Gastroesophageal sphincter (tissue), 4 donors: ENCODE results near the gene NRXN2. TPM values are rescaled to one million over a fixed set of nuclear protein-coding genes. Genes with fewer than 3 reads are reported as not detected.

Source experiments
- ATAC-seq: fragments of 150-250 bp; one replicate; pipeline ENCODE4 v1.9.1; 2016; ENCODE audit warnings: mild to moderate bottlenecking, moderate library complexity
- H3K27ac ChIP-seq, 4 donors: fragments of 200-600 bp; sonication (generic) in 3 of 4; 1 replicate in 3 of 4; 2 replicates in 1 of 4; pipeline ENCODE4 v1.5.1; 2016 to 2019
- H3K27me3 ChIP-seq: fragments of 200-600 bp; sonication (generic); one replicate; pipeline ENCODE4 v1.5.1; 2019
- H3K36me3 ChIP-seq, 2 donors: fragments of 200-600 bp; sonication (generic); one replicate each; pipeline ENCODE4 v1.5.1; 2019; ENCODE audit warnings: control low read depth in 1 of 2
- H3K4me1 ChIP-seq, 3 donors: fragments of 200-600 bp; sonication (generic); 1 replicate in 2 of 3; 2 replicates in 1 of 3; pipeline ENCODE4 v1.5.1; 2016 to 2019; ENCODE audit warnings: control low read depth in 2 of 3
- H3K4me3 ChIP-seq, 2 donors: fragments of 200-600 bp; sonication (generic); one replicate each; pipeline ENCODE4 v1.5.1; 2019; ENCODE audit warnings: mild to moderate bottlenecking in 1 of 2, moderate library complexity in 1 of 2
- H3K9me3 ChIP-seq, 3 donors: fragments of 200-600 bp; sonication (generic); one replicate each; pipeline ENCODE4 v1.5.1; 2017 to 2019; ENCODE audit warnings: control low read depth in 2 of 3
- EP300 ChIP-seq: sonication (generic); formaldehyde crosslinking; IDR thresholded peaks from one replicate; pipeline ENCODE4 v1.6.1; 2017; ENCODE audit warnings: antibody characterized with exemption, mild to moderate bottlenecking
- POLR2A ChIP-seq, 2 donors: fragments of 450-650 bp; IDR thresholded peaks; one replicate each; pipeline ENCODE4 v1.6.1; 2017; ENCODE audit warnings: antibody characterized with exemption in 2 of 2, mild to moderate bottlenecking in 2 of 2, moderate library complexity in 1 of 2
- POLR2AphosphoS5 ChIP-seq: sonication (generic); formaldehyde crosslinking; IDR thresholded peaks from one replicate; pipeline ENCODE4 v1.6.1; 2017; ENCODE audit warnings: antibody characterized with exemption
- WGBS, 2 donors: methylation state at CpG; one replicate each; pipeline ENCODE4 v1.1.5; 2018; ENCODE audit warnings: low coverage in 1 of 2; 5-methylcytosine and 5-hydroxymethylcytosine counted together
- total RNA-seq, 4 donors: library from RNA; depleted of rRNA; stranded (reverse); fragments of >200 nt; gene quantifications; one replicate each; pipeline ENCODE4 v1.1.0, GENCODE V29; 2016
- TF ChIP-seq, protein P1 (sequence below), 4 experiments: fragments of 200-600 bp in 2 of 4; fragments of 450-650 bp in 2 of 4; sonication (generic) in 1 of 4; IDR thresholded peaks; one replicate each; pipeline ENCODE4 v1.5.1; 2017 to 2019; ENCODE audit warnings: antibody characterized with exemption in 4 of 4, mild to moderate bottlenecking in 2 of 4, moderate library complexity in 2 of 4

Gene NRXN2
- total RNA-seq, 4 donors from 2014 or later, result 3.4 to 25.4 (median 5.0) TPM

DNA sequence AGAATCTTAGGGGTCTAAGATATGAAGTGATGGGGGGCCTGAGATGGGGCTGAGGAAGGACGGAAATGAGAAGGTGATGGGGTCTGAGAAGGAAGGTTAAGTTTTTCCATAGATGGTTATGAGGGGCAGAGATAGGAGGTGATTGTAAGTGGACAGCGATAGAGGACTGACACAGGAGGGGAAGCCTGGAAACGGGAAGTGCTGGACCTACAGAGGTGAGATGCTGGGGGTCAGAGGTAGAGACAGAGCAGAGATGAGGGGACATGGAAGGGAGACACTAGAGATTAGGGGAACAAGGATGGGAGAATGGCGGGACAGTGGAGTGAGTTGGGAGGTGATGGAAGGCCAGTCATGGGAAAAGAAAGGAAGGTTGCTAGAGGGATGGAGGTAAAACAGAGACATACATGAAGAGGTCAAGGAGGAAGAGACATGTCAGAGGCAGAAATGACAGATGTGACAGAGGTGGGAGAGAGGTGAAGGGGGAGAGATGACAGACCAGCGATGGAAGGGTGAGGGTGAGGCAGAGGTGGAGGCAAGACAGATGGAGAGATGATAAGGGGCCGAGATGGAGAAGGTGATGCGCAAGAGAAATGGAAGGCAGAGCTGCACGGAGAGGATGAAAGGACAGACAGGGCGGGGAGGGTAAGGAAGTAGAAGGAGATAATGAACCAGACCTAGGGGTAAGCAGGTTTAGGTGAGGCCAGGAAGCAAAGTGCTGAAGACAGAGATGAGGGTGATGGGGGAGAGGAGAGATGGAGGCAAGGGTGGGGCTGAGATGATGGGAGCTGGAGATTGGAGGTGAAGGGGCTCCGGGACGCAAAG lies 81.2 kb downstream of the NRXN2 start:
- peaks cover 0 to 43% (median 0%) of the 10 kb centered on the region in 3 donors for H3K4me1 ChIP-seq
- 34 to 63% methylated on average over 9 to 11 of the region's 11 CpGs for WGBS, 2 donors
- peak overlapping the region in 1 of 2 donors; percentile 52 for H3K4me3 ChIP-seq
- no peaks in the 10 kb centered on the region for H3K9me3 ChIP-seq
- H3K27me3 ChIP-seq, result peaks cover 91% of the 10 kb centered on the region
- H3K27ac ChIP-seq, result no peak overlapping the region
- no peaks in the 10 kb centered on the region for H3K36me3 ChIP-seq
- TF ChIP-seq EP300 (no peak), POLR2AphosphoS5 (no peak)
- no peak for ATAC-seq

DNA sequence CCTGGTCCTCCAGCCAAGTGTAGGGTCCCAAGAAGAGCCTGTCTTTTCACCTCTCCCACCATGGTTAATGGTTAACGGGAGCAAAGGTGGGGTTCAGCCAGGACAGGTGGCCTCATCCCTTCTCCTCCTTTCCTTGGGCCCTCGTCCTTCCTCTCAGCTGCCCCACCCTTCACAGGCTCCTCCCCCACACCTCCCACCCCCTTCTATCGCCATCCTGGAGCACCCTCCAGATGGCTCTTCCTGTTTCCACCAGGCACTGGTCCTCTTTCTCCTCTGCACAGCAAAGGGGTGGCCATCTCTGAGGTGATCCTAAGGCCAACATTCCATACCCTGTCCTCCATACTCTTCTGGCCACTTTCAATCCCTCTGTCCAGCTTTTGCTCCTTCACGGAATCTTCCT lies 83.1 kb downstream of the NRXN2 start:
- Histone ChIP-seq H3K36me3 (no peaks in the 10 kb centered on the region), H3K27me3 (peaks cover 88% of the 10 kb centered on the region), H3K9me3 (no peaks in the 10 kb centered on the region), H3K27ac (no peak overlapping the region), H3K4me3 (no peak overlapping the region), H3K4me1 (peaks cover 0 to 43% (median 0%) of the 10 kb centered on the region in 3 donors)
- no peak for ATAC-seq
- 75 to 100% methylated on average over 1 to 4 of the region's 4 CpGs for WGBS, 2 donors
- TF ChIP-seq, protein P1, sequence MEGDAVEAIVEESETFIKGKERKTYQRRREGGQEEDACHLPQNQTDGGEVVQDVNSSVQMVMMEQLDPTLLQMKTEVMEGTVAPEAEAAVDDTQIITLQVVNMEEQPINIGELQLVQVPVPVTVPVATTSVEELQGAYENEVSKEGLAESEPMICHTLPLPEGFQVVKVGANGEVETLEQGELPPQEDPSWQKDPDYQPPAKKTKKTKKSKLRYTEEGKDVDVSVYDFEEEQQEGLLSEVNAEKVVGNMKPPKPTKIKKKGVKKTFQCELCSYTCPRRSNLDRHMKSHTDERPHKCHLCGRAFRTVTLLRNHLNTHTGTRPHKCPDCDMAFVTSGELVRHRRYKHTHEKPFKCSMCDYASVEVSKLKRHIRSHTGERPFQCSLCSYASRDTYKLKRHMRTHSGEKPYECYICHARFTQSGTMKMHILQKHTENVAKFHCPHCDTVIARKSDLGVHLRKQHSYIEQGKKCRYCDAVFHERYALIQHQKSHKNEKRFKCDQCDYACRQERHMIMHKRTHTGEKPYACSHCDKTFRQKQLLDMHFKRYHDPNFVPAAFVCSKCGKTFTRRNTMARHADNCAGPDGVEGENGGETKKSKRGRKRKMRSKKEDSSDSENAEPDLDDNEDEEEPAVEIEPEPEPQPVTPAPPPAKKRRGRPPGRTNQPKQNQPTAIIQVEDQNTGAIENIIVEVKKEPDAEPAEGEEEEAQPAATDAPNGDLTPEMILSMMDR (IDR thresholded peaks at IDR 0.05), result no peak
- TF ChIP-seq EP300 (no peak), POLR2AphosphoS5 (no peak), POLR2A (IDR thresholded peaks at IDR 0.05) (no peak)

DNA sequence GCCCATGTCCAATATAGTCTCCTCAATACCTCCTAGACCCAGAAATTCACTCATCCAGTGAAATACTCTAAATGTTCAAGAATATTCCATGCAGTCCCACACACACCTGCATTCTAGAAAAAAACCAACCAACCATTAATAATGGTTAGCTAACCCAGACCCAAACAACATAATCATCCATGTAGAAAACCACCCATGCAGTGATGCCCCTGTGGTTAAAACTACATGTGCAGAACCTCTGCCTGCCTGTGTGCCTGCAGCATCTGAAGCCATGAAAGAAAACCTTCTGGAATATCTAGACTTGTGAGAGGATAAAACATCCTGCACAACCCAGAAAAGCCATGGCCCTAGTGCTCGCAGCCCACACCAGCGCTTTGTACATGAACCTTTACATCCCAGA lies 84.2 kb downstream of the NRXN2 start:
- no peak for ATAC-seq
- H3K27me3 ChIP-seq, result peaks cover 87% of the 10 kb centered on the region
- no peaks in the 10 kb centered on the region for H3K9me3 ChIP-seq
- no peak overlapping the region for H3K27ac ChIP-seq
- H3K4me1 ChIP-seq, result peaks cover 0 to 37% (median 0%) of the 10 kb centered on the region in 3 donors
- no peak overlapping the region for H3K4me3 ChIP-seq
- no peak for TF ChIP-seq POLR2AphosphoS5
- TF ChIP-seq, protein P1 (IDR thresholded peaks at IDR 0.05), result no peak
- TF ChIP-seq EP300, result no peak
- no peak for TF ChIP-seq POLR2A (IDR thresholded peaks at IDR 0.05)
- 90% methylated on average over 2 of the region's 2 CpGs; no CpG with 5 or more reads in 1 of the 2 donors for WGBS, 2 donors
- no peaks in the 10 kb centered on the region for H3K36me3 ChIP-seq

DNA sequence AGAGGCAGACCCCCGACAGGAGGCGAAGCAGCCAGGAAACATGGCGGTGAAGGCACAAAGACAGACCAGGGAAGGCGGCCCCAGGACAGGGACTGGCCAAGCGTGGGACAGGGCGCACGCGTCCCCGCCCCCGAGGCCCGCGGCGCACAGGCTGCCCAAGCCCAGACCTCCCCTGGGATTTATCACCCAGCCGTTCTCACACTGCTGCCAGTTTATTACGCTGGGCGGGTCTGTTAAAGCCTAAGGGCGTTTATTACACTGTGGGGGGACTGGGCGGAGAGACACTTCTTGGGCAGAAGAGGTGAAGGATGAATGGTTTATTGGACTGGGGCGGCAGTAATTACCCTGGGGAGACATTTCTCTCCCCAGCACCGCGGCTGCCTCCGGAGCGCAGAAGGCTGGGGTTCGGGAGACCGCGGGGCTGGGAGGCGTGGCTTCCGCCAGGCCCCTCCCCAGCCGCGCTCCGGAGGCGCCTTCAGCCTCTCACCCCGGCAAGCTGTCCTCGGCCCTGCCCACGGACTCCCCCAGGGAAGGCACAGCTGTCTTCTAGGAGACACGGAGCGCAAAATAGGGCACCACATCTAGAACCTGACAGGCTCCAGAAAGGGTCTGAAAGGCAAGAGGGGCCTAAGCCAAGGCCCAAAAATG lies 84.9 kb downstream of the NRXN2 start:
- Histone ChIP-seq H3K9me3 (no peaks in the 10 kb centered on the region), H3K27me3 (peaks cover 81% of the 10 kb centered on the region), H3K4me3 (peak overlapping the region in 1 of 2 donors; percentile 34), H3K27ac (no peak overlapping the region), H3K4me1 (peaks cover 0 to 30% (median 0%) of the 10 kb centered on the region in 3 donors), H3K36me3 (no peaks in the 10 kb centered on the region)
- ATAC-seq, result peak; percentile 23
- 7% methylated on average over 23 of the region's 37 CpGs; no CpG with 5 or more reads in 1 of the 2 donors for WGBS, 2 donors
- TF ChIP-seq, protein P1 (IDR thresholded peaks at IDR 0.05), result no peak
- no peak for TF ChIP-seq POLR2A (IDR thresholded peaks at IDR 0.05)
- no peak for TF ChIP-seq POLR2AphosphoS5
- TF ChIP-seq EP300, result no peak

DNA sequence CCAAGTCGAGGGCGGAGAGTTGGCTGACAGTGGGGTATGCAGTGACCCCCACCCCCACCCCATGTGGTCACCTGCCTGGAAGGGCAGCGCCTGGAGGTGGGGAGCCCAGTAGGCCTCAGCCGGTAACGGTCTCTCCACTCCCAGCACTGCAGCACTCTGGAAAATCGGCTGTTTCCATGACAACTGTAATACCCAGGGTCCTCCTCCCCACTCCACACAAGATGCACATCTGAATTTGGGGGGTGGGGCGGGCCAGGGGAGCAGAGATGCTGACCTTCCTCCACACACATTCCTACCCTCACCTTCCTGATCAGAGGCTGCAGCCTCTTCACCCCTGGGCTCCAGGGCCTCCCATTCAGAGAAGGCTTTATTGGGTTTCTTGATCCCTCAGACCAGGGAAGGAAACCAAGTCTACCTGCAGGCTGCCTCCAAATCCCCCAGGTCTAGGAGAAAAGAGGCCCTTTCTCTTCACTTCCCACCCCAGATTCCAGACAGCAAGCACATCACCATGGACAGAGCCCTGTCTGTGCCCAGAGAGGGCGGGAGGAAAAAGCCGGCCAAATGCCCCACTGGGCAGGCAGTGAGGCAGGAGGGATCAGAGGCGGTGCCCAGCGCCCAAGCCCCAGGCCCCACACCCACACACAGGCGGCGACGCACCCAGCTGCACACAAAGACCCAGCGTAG lies 85.5 kb downstream of the NRXN2 start:
- no CpG with 5 or more reads among the region's 15 CpGs for WGBS, 2 donors
- no peak for TF ChIP-seq POLR2A (IDR thresholded peaks at IDR 0.05)
- TF ChIP-seq POLR2AphosphoS5, result no peak
- TF ChIP-seq, protein P1 (IDR thresholded peaks at IDR 0.05), result no peak
- no peak for TF ChIP-seq EP300
- ATAC-seq, result no peak
- Histone ChIP-seq H3K27me3 (peaks cover 74% of the 10 kb centered on the region), H3K4me3 (peak overlapping the region in 1 of 2 donors; percentile 34), H3K27ac (no peak overlapping the region), H3K36me3 (no peaks in the 10 kb centered on the region), H3K9me3 (no peaks in the 10 kb centered on the region), H3K4me1 (peaks cover 0 to 24% (median 0%) of the 10 kb centered on the region in 3 donors)
